SK-N-SH (cell line): Measurements from ENCODE around the gene DBP. TPM values are rescaled to one million over a fixed set of nuclear protein-coding genes. Genes with fewer than 3 reads are reported as not detected.

Experiments used
- CTCF ChIA-PET: fragments of 300-600, 350-600 bp; formaldehyde crosslinking; extraction: SDS; loops from one replicate; lab custom pipeline; 2021; lab: Yijun Ruan, JAX
- POLR2A ChIA-PET: fragments of 350-600 bp; sonication (Branson Sonifier 250); formaldehyde crosslinking; extraction: SDS; loops from one replicate; lab custom pipeline; 2020; ENCODE audit warnings: antibody characterized with exemption, inconsistent platforms; lab: Yijun Ruan, JAX
- DNase-seq: peaks from one replicate; pipeline ENCODE4 v3.0.0; 2012
- H2AFZ ChIP-seq: fragments of 200-600 bp; sonication (generic); 2 replicates; pipeline ENCODE4 v1.8.1; 2016; ENCODE audit warnings: antibody characterized with exemption, mild to moderate bottlenecking, low read depth
- H3F3A ChIP-seq: fragments of 200-600 bp; sonication (generic); replicated peaks from 2 replicates; pipeline ENCODE3; 2016; ENCODE audit warnings: antibody characterized with exemption, mild to moderate bottlenecking; ENCODE audit not compliant: insufficient read depth
- H3K27ac ChIP-seq, 2 experiments: fragments of 200-500 bp in 1 of 2; fragments of 200-600 bp in 1 of 2; sonication (Bioruptor generic) in 1 of 2; sonication (generic), shearing (Covaris generic) in 1 of 2; 2 replicates each; pipeline versions ENCODE4 v1.5.1 to v1.6.1; 2014 to 2016; ENCODE audit warnings: low read depth in 2 of 2, inconsistent platforms in 1 of 2, low read length in 1 of 2, mild to moderate bottlenecking in 1 of 2, mixed read lengths in 1 of 2
- H3K27me3 ChIP-seq: fragments of 200-600 bp; sonication (generic), shearing (Covaris generic); 2 replicates; pipeline ENCODE4 v1.6.1; 2016; ENCODE audit warnings: mixed run types; ENCODE audit not compliant: insufficient read depth
- H3K36me3 ChIP-seq, 2 experiments: fragments of 200-500 bp in 1 of 2; fragments of 200-600 bp in 1 of 2; sonication (Bioruptor generic) in 1 of 2; sonication (generic) in 1 of 2; replicated peaks in 1 of 2; 2 replicates each; pipeline versions ENCODE3 to v1.5.1; 2014 to 2016; ENCODE audit warnings: low read length in 1 of 2, mild to moderate bottlenecking in 1 of 2; ENCODE audit not compliant: insufficient read depth in 2 of 2, control insufficient read depth in 1 of 2
- H3K4me1 ChIP-seq, 2 experiments: fragments of 200-500 bp in 1 of 2; fragments of 200-600 bp in 1 of 2; sonication (Bioruptor generic) in 1 of 2; sonication (generic), shearing (Covaris generic) in 1 of 2; 2 replicates each; pipeline versions ENCODE4 v1.5.1 to v1.6.1; 2014 to 2016; ENCODE audit warnings: low read depth in 1 of 2, low read length in 1 of 2, mixed run types in 1 of 2; ENCODE audit not compliant: insufficient read depth in 2 of 2, control insufficient read depth in 1 of 2
- H3K4me2 ChIP-seq: fragments of 200-600 bp; sonication (generic), shearing (Covaris generic); 2 replicates; pipeline ENCODE4 v1.6.1; 2017; ENCODE audit warnings: mixed run types
- H3K4me3 ChIP-seq, 2 experiments: fragments of 200-500 bp in 1 of 2; fragments of 200-600 bp in 1 of 2; sonication (Bioruptor generic) in 1 of 2; sonication (generic), shearing (Covaris generic) in 1 of 2; 2 replicates each; pipeline versions ENCODE4 v1.5.1 to v1.8.1; 2014 to 2016; ENCODE audit warnings: low read depth in 2 of 2, inconsistent platforms in 1 of 2, low read length in 1 of 2, mild to moderate bottlenecking in 1 of 2, mixed read lengths in 1 of 2, moderate library complexity in 1 of 2
- H3K79me2 ChIP-seq: fragments of 200-600 bp; sonication (generic); 2 replicates; pipeline ENCODE4 v1.8.1; 2017; ENCODE audit warnings: mild to moderate bottlenecking; ENCODE audit not compliant: insufficient read depth
- H3K9ac ChIP-seq: fragments of 200-600 bp; sonication (generic); 2 replicates; pipeline ENCODE4 v1.6.1; 2017; ENCODE audit warnings: mixed run types
- H3K9me2 ChIP-seq: fragments of 200-600 bp; sonication (generic); 2 replicates; pipeline ENCODE4 v1.6.1; 2017; ENCODE audit warnings: mixed run types
- H3K9me3 ChIP-seq: fragments of 200-600 bp; sonication (generic); 2 replicates; pipeline ENCODE4 v1.6.1; 2017; ENCODE audit warnings: mixed run types, mild to moderate bottlenecking, moderate library complexity
- H4K20me1 ChIP-seq: fragments of 200-600 bp; sonication (generic); 2 replicates; pipeline ENCODE4 v1.6.1; 2017; ENCODE audit warnings: mild to moderate bottlenecking, mixed run types; ENCODE audit not compliant: insufficient read depth
- CHD2 ChIP-seq: fragments of 150-350 bp; IDR thresholded peaks from 2 replicates; pipeline ENCODE4 v1.6.1; 2018; ENCODE audit warnings: low read length; ENCODE audit not compliant: partially characterized antibody
- EP300 ChIP-seq, 2 experiments: IDR thresholded peaks; 2 replicates each; pipeline versions ENCODE4 v1.4.0 to v1.6.1; 2012; ENCODE audit warnings: borderline replicate concordance in 1 of 2, low read depth in 1 of 2, low read length in 1 of 2
- FOSL2 ChIP-seq: IDR thresholded peaks from 2 replicates; pipeline ENCODE4 v1.4.0; 2012; ENCODE audit warnings: low read depth, mild to moderate bottlenecking, moderate library complexity, borderline replicate concordance
- FOXJ3 ChIP-seq: sonication (generic); formaldehyde crosslinking; IDR thresholded peaks from 2 replicates; pipeline ENCODE4 v1.5.1; 2020; ENCODE audit warnings: mild to moderate bottlenecking, missing genetic modification reagents
- GATA2 ChIP-seq: sonication (generic); formaldehyde crosslinking; IDR thresholded peaks from 2 replicates; pipeline ENCODE4 v1.5.0; 2020; ENCODE audit warnings: mild to moderate bottlenecking, missing genetic modification reagents
- MAX ChIP-seq: IDR thresholded peaks from 2 replicates; pipeline ENCODE4 v1.4.0; 2012; ENCODE audit warnings: low read depth
- MXI1 ChIP-seq: IDR thresholded peaks from 2 replicates; pipeline ENCODE4 v1.6.1; 2012; ENCODE audit warnings: mild to moderate bottlenecking, low read depth, low read length, improper control_type of control experiment
- RFX5 ChIP-seq: IDR thresholded peaks from 2 replicates; pipeline ENCODE4 v1.6.1; 2012; ENCODE audit warnings: mild to moderate bottlenecking, improper control_type of control experiment, low read length
- SIN3A ChIP-seq: IDR thresholded peaks from 2 replicates; pipeline ENCODE4 v1.6.1; 2012; ENCODE audit warnings: low read depth, mild to moderate bottlenecking, low read length, moderate library complexity, borderline replicate concordance
- SMC3 ChIP-seq: IDR thresholded peaks from 2 replicates; pipeline ENCODE4 v1.6.1; 2012; ENCODE audit warnings: low read depth, low read length, improper control_type of control experiment
- ZBTB33 ChIP-seq: IDR thresholded peaks from 2 replicates; pipeline ENCODE4 v1.4.0; 2012; ENCODE audit warnings: low read depth, borderline replicate concordance
- WGBS: methylation state at CpG from one replicate; pipeline ENCODE4 v1.1.6; 2017; ENCODE audit warnings: low lambda C conversion rate; 5-methylcytosine and 5-hydroxymethylcytosine counted together
- polyA plus RNA-seq, 3 experiments: library from polyadenylated mRNA; depleted of rRNA; stranded (reverse); fragments of >200 nt; gene quantifications; 2 replicates each; pipeline ENCODE4 v1.2.3, GENCODE V29; 2012
- TF ChIP-seq, protein P1 (sequence below): IDR thresholded peaks from 2 replicates; pipeline ENCODE4; 2012
- TF ChIP-seq, protein P2 (sequence below): fragments of 150-350 bp; IDR thresholded peaks from 2 replicates; pipeline ENCODE4 v1.6.1; 2016; ENCODE audit warnings: mild to moderate bottlenecking, low read depth, low read length

DBP gene
- polyA plus RNA-seq, 1 of the 3 experiments (the other 2 are of a cell fraction), result 12.6 TPM

DNA sequence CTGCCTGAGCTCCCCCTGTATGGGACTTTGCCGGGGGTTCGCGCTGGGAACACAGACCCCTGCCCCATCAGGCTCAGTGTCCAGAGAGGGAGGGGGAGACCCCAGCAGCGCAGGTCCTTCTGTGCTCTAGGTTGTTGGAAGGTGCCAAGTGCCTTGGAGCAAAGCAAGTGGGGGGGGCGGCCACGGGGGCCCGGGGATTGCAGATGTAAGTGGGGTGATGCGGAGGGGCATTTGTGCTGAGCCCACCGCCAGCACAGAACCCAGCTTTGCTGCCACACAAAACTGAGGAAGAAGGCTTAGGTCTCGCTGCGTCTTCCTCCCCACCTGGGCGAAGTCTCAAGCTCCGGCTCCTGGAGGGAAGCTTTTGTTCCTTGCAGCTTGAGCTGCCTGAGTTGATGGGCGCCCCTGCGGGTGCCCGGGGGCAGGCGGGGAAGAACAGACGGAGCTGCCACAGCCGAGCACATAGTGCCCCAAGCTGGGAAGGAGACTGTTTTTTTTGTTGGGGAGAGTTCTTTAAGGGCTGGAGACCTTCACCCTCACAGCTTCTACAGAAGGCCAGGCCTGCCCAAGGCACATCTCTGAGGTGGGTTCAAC is 37.1 kb upstream of the DBP start:
- Histone ChIP-seq H3K9me3 (no peaks in the 10 kb centered on the region), H3K4me2 (no peak overlapping the region), H2AFZ (no peak overlapping the region), H3K27ac (no peak overlapping the region), H4K20me1 (no peaks in the 10 kb centered on the region), H3K79me2 (no peaks in the 10 kb centered on the region), H3K9me2 (no peaks in the 10 kb centered on the region), H3K27me3 (no peaks in the 10 kb centered on the region), H3K36me3 (no peaks in the 10 kb centered on the region), H3K9ac (no peak overlapping the region), H3F3A (no peaks in the 10 kb centered on the region), H3K4me1 (peaks cover 0 to 8% of the 10 kb centered on the region in 2 experiments; a peak in 1 of 4 replicates), H3K4me3 (no peak overlapping the region)
- TF ChIP-seq SIN3A, result no peak
- TF ChIP-seq MAX, result no peak
- 92% methylated on average over 13 of the region's 19 CpGs for WGBS
- ChIA-PET POLR2A (interaction anchor here (1.5 to 2.1 kb wide), 2 partner anchors 28 to 65 kb away, joined by 3 to 7 read pairs; partner anchors contain the start of gene CA11), CTCF (interaction anchor here (0.6 to 3.7 kb wide), 22 partner anchors 8 to 297 kb away, joined by 3 to 35 read pairs (median 4); partner anchors contain the start of genes BAX, CA11 and FUT2)
- DNase-seq, result no peak

- TF ChIP-seq, protein P1, sequence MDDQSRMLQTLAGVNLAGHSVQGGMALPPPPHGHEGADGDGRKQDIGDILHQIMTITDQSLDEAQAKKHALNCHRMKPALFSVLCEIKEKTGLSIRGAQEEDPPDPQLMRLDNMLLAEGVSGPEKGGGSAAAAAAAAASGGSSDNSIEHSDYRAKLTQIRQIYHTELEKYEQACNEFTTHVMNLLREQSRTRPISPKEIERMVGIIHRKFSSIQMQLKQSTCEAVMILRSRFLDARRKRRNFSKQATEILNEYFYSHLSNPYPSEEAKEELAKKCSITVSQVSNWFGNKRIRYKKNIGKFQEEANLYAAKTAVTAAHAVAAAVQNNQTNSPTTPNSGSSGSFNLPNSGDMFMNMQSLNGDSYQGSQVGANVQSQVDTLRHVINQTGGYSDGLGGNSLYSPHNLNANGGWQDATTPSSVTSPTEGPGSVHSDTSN, result no peak
- TF ChIP-seq RFX5 (no peak), GATA2 (no peak), MXI1 (no peak), ZBTB33 (no peak), FOSL2 (no peak), FOXJ3 (no peak), SMC3 (no peak), MAX (no peak), CHD2 (no peak), EP300 (IDR thresholded peaks at IDR 0.05; ENCODE audit: borderline replicate concordance in 1 of 2, low read depth in 1 of 2, low read length in 1 of 2) (no peak)
- TF ChIP-seq, protein P2, sequence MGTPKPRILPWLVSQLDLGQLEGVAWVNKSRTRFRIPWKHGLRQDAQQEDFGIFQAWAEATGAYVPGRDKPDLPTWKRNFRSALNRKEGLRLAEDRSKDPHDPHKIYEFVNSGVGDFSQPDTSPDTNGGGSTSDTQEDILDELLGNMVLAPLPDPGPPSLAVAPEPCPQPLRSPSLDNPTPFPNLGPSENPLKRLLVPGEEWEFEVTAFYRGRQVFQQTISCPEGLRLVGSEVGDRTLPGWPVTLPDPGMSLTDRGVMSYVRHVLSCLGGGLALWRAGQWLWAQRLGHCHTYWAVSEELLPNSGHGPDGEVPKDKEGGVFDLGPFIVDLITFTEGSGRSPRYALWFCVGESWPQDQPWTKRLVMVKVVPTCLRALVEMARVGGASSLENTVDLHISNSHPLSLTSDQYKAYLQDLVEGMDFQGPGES, result no peak
- H4K20me1 ChIP-seq, result no peaks in the 10 kb centered on the region
- H3K27ac ChIP-seq, result no peak overlapping the region
- H3K36me3 ChIP-seq, result no peaks in the 10 kb centered on the region
- peaks cover 0 to 8% of the 10 kb centered on the region in 2 experiments; a peak in 1 of 4 replicates for H3K4me1 ChIP-seq
- no peak overlapping the region for H3K9ac ChIP-seq
- no peaks in the 10 kb centered on the region for H3K27me3 ChIP-seq
- no peaks in the 10 kb centered on the region for H3F3A ChIP-seq
- DNase-seq, result no peak
- CTCF ChIA-PET, result interaction anchor here (0.7 to 3.7 kb wide), 9 partner anchors 17 to 826 kb away, joined by 3 to 35 read pairs (median 13); partner anchors contain the start of genes BAX, CA11 and FUT2
- no peak overlapping the region for H2AFZ ChIP-seq
- no peak overlapping the region for H3K4me3 ChIP-seq
- H3K4me2 ChIP-seq, result no peak overlapping the region
- 87% methylated on average over 21 of the region's 25 CpGs for WGBS
- POLR2A ChIA-PET, result no interaction called here
- no peaks in the 10 kb centered on the region for H3K79me2 ChIP-seq
- no peaks in the 10 kb centered on the region for H3K9me3 ChIP-seq
- no peaks in the 10 kb centered on the region for H3K9me2 ChIP-seq
Measured at GRCh38 chr19:48673436-48674100, 36.4 kb upstream of the DBP start.
